Myocyte (in vitro differentiated cells): ENCODE data around the gene C5. TPM values are rescaled to one million over a fixed set of nuclear protein-coding genes. Genes with fewer than 3 reads are reported as not detected.
A peak's percentile ranks its signal among the peaks of the same experiment; 100 is the strongest.
"Not testable (repeated sequence)": the region's sequence is repeated elsewhere in the genome, so short reads cannot be mapped to it uniquely, and the experiment has no call there.

Source experiments
- DNase-seq: peaks from one replicate; pipeline ENCODE4 v3.0.0-alpha.2; 2012; ENCODE audit warnings: low read depth
- polyA plus RNA-seq: library from polyadenylated mRNA; unstranded; fragments of >200 nt; gene quantifications from one replicate; pipeline ENCODE4 v1.2.1, GENCODE V29; 2012; ENCODE audit warnings: missing spikeins
- total RNA-seq: library from RNA; depleted of rRNA; stranded (reverse); fragments of >200 nt; gene quantifications from 2 replicates; pipeline ENCODE4 v1.2.3, GENCODE V29; 2014

Gene C5
- 0.45 and 0.94 TPM in 2 replicates for total RNA-seq
- 0.30 TPM for polyA plus RNA-seq

- DNase-seq = no peak
These were observed at the start of gene C5 for GRCh38 chr9:121050128-121050988. Gene C5, minus strand, starts transcription at chr9:121050275. Its CDS starts 29 bp downstream, at chr9:121050246.

DNA sequence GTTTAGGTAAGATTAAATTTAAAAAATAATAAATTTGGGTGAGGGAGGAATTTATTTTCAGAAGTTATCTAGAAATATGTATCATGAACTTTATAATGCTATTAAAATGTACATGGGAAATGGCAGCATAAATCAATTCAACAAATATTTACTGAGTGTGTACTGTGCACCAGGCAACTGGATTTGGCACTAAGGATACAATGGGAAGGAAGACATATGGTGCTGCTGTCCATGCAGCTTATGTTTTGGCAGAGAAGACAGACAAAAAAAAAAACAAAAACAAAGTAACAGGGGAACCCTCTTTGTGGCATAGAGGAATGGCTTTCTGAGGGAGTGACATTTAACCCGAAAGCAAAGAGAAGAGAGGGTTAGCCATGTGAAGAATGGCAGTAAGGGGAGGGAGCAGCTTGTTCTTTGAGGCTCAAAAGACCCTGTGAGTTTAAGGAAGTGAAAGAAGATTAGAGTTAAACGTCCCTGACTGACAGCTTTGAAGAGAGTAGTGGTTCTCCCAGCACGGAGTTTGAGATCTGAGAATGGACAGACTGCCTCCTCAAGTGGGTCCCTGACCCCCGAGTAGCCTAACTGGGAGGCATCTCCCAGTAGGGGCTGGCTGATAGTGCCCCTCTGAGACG lies 48.6 kb upstream of the C5 start:
- no peak for DNase-seq

DNA sequence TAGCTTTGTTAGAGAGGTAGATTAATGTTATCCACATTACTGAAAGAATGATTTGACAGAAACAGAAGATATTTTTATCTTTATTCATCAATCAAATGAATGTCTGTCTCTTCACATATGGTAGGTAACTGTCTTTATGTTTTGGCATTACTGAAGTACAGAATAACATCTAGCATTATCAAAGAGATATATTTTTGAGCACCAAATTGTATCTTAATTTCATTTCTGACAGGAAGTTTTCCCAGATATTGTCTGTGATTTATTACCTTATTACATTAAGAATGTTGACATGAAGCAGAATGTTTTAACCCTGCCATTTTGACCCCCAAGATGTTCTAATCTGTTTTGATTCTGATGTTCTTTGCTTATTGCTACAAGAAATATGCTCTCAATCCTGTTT lies 45.0 kb upstream of the C5 start:
- no peak for DNase-seq

GRCh38 chr9:121090743-121091142 lies 40.7 kb upstream of the C5 start:
- DNase-seq = not testable (repeated sequence)

GRCh38 chr9:121088576-121088975 lies 38.5 kb upstream of the C5 start:
- DNase-seq = no peak

GRCh38 chr9:121085661-121086060 lies 35.6 kb upstream of the C5 start:
- no peak for DNase-seq

- no peak for DNase-seq
These were observed 32.0 kb upstream of the C5 start for GRCh38 chr9:121082075-121082474.

DNA sequence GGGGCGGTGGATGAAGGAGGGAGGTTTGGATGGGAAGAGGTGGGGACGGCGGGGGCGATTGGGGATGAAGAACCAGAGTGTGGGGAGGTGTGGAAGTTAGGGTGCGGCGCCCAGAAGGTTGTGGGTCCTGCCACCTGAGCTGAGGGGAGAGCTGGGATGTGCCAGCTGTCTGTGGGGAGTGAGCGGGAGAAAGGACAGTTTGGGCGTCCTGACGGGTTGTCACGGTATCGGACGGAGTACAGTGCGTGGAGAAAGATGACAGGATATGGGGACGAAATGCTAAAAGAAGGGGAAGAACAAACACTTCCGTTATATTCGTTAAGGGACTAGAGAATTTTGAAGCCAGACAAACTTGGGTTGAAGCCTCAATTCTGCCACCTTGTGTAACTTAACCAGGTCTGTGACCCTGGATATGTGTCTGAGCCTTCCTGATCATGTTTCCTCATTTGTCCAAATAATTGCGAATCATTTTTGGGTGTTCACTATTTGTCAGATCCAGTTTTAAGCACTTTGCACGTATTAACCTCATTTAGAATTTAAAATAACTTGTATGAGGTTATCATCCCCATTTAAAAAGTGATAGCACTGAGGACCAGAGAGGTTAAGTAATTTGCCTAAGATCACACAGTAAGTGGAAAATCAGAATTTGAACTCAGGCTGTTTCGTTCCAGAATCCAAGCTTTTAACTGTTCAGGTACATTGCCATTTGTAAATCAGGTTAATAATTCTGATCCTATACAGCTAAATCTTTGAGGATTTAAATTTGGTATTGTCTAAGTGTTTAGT lies 25.4 kb upstream of the C5 start:
- DNase-seq = no peak

DNA sequence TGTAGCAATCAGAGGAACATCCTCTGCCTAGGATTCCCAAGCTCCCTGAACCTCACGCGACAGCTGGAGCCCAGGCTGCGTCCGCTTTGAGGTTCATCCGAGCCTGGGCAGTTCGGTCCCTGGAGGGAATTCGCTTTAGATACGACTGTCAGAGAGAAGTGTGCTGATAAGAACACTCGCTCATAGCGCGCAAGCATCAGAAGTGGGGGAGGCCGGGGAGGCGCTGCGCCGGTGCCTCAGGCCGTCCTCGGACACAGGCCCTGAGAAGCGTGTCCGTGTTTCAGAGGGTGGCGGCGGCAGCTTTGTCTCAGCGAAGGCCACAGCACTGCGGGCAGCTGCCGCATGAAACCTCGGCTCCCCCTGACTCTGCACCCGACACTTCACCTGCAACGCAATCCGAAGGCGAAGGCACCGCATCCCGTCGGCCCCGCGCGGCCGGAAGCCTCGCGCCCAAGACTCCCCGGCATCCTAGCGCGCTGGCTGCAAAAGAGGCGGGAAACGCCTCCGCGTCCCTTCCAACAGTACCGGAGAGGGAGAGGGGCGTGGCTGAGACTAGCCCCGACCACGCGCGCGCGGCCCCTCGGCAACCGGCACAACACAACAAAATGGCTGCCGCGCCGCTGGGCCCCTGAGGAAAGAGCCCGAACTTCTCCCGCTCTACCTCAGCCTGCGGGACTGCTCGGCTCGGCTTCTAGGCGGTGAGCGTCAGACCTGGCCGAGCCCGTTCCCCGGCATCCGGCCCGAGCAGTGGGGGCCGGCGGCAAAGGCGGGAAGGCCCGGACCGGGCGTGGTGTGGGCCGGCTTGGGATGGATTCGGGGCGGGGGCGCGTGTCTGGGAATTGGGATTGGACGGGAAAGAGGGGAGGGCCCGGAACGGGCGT lies 24.5 kb upstream of the C5 start, which contains the start of gene CNTRL:
CNTRL (plus strand) TSS at position 586 of the 881 bp plus-strand sequence. CDS start 13,372 bp downstream, outside the sequence.
- DNase-seq = peak; percentile 89

GRCh38 chr9:121073038-121073437 lies 23.0 kb upstream of the C5 start:
- DNase-seq = no peak

DNA sequence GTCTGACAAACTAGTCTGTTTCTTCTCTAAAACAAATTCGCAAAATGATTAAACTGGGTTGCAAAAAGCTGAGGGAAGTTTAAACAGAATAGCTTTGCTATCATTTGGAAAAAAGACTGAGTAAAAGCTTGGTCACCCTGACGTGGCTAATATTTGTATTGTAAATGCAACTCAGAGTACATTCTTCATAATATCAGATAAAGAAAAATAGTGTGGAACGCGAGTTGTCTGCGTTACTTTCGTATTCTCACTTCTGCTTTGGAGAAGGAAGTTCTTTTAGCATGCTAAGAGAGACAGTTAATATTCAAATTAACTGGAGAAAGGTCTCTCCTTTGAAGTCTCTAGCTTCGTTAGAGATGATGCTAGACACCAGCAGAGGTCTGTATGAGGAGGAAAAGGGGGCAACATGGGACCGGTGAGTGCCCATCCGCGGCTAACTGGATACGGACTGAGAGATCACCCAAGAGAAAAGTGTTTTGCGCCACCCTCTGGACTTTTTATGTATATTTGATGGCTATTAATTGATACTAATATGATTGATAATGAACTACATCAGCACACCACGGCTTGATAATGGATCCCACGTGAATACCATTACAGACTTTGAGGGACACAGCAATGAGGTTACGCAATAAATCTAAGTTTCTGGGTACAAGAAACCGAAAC lies 21.8 kb upstream of the C5 start:
- DNase-seq = peak; percentile 56

GRCh38 chr9:121071370-121071755 lies 21.3 kb upstream of the C5 start:
- no peak for DNase-seq

DNA sequence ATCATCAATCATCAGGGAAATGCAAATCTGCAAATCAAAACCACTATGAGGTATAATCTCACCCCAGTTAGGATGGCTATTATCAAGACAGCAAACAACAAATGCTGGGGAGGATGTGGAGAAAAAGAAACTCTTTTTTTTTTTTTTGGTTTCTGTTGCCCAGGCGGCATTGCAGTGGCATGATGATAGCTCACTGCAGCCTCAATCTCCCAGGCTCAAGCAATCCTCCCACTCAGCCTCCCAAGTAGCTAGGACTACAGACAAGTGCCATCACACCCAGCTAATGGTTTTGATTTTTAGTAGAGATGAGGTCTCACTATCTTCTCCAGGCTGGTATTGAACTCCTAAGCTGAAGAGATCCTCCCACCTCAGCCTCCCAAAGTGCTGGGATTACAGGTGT lies 19.3 kb upstream of the C5 start:
- DNase-seq = no peak

DNA sequence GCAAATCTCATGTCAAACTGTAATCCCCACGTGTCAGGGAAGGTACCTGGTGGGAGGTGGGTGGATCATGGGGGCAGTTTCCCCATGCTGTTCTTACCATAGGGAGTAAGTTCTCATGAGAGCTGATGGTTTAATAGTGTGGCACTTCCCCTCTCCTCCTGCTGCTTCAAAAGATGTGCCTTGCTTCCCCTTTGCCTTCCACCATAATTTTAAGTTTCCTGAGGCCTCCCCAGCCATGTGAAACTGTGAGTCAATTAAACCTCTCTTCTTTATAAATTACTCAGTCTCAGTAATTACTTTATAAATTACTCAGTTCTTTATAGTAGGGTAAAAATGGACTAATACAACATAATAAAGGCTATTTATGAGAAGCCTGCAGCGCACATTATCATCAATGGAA lies 17.6 kb upstream of the C5 start:
- no peak for DNase-seq

GRCh38 chr9:121066850-121067249 lies 16.8 kb upstream of the C5 start:
- DNase-seq = no peak

DNA sequence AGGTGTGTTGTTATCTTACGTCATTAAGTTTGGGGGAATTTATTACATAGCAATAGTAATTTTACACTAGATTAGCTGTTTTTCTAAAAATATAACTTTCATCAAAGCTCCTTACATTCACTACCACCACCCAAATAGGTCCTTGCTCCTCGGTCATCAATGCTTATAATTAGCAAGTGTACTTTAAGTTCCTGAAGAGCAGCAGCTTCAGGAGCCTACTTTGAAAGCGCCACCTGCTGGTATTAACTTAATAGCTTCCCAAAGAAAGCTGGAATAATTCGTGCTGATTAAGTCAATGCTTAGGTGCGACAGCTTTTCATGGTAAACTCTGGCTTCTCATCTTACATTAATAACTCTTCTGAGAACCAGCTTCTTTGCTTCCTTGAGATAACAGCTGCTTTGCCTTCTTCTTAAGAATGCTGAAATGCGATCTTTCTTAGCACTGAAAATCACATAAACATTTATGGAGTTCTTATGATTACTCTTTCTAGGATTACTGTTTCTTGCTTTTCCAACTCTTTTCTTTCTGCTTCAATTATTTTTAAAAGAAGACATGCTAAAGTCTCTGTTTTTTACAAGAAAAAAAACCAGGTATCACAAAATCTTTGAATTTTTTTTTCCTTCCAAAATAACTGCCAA lies 10.0 kb upstream of the C5 start:
- DNase-seq = peak; percentile 69

DNA sequence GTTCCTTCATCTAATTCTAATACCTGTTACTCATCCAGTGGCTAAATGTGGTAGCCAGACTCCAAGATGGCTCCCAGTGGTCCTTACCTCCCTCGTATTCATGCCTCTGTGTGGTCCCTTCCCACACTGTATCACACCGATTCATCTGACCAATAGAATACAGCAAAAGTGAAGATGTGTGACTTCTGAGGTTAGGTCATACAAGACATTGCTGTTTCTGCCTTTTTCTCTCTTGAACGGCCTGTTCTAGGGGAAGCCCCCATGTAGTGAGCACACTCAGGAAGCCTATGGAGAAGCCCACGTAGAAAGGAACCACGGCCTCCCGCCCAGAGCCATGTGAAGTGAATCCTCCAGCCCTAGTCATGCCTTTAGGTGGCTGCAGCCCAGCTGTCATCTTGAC lies 9.4 kb upstream of the C5 start:
- DNase-seq = no peak

GRCh38 chr9:121057821-121058220 lies 7.7 kb upstream of the C5 start:
- no peak for DNase-seq

DNA sequence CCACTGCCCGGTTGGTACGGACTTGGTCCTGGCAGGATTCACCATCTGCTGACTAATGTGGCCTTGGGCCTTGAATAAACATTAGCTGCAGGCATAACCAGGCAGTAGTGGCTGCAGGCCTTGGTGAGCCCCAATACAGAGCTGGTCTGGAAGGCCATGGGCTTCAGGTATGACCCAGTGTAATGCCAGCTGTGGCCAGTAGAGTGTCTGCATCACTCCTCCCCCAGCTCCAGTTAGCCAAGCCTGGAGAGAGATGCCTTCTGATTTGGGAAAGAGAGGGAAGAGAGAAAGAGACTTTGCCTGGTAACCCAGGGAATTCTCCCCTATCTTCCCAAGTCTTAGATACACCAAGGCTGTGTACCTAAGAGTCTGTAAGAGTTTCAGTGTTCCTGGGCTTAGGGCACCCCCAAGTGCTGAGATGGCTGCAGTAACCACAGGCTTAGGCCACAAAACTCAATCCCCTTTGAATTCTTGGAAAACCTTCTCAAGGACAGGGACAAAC lies 5.6 kb upstream of the C5 start:
- no peak for DNase-seq

DNA sequence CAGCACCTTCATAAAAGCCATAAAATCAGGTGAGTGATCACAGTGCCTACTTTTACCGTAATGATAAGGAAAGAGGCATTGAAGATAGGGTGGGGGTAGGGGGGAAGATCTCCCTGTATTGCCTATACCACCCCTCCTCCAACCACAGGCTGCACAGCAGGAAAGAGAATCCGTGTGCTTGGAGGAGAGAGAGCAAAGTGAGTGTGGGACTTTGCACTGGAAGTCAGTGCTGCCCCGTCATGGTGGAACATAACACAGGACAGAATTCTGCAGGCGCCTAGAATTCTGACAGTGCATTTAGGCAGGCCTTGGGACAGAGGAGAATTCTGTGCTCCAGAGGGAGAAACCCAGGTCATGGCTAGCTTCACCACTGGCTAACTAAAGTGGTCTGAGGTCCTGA lies 3.5 kb upstream of the C5 start:
- DNase-seq = no peak
